ENCODE measurements around the gene C6orf118. TPM values are rescaled to one million over a fixed set of nuclear protein-coding genes. Genes with fewer than 3 reads are reported as not detected.
A peak's percentile ranks its signal among the peaks of the same experiment; 100 is the strongest.

The C6orf118 gene
- total and polyA plus RNA-seq, 7 donors: not detected

- peak; percentile 92 to 96 (median 94) for ATAC-seq
- Histone ChIP-seq H3K27ac (peak overlapping the region; percentile 91), H3K36me3 (ENCODE audit: insufficient read depth in 1 of 2, low read depth in 1 of 2) (no peaks in the 10 kb centered on the region), H3K4me3 (peak overlapping the region; percentile 52), H3K9me3 (peaks cover 4% of the 10 kb centered on the region), H3K27me3 (ENCODE audit: insufficient read depth in 3 of 3, low read length in 2 of 3) (no peaks in the 10 kb centered on the region), H3K4me1 (peaks cover 19% of the 10 kb centered on the region)
- intact Hi-C loops (cut with DNase I): loop anchor here (5.0 to 10.0 kb wide), 3 partner anchors 307 to 1267 kb away; no protein-coding TSS in a partner anchor
- WGBS, 3 donors: 39 to 53% (median 42%) methylated on average over 17 of the region's 17 CpGs
- TF ChIP-seq, protein P1, sequence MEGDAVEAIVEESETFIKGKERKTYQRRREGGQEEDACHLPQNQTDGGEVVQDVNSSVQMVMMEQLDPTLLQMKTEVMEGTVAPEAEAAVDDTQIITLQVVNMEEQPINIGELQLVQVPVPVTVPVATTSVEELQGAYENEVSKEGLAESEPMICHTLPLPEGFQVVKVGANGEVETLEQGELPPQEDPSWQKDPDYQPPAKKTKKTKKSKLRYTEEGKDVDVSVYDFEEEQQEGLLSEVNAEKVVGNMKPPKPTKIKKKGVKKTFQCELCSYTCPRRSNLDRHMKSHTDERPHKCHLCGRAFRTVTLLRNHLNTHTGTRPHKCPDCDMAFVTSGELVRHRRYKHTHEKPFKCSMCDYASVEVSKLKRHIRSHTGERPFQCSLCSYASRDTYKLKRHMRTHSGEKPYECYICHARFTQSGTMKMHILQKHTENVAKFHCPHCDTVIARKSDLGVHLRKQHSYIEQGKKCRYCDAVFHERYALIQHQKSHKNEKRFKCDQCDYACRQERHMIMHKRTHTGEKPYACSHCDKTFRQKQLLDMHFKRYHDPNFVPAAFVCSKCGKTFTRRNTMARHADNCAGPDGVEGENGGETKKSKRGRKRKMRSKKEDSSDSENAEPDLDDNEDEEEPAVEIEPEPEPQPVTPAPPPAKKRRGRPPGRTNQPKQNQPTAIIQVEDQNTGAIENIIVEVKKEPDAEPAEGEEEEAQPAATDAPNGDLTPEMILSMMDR (IDR thresholded peaks at IDR 0.05): peak; percentile 70
- no peak for DNase-seq
These were observed 77.5 kb downstream of the C6orf118 start for GRCh38 chr6:165231581-165232561.

DNA sequence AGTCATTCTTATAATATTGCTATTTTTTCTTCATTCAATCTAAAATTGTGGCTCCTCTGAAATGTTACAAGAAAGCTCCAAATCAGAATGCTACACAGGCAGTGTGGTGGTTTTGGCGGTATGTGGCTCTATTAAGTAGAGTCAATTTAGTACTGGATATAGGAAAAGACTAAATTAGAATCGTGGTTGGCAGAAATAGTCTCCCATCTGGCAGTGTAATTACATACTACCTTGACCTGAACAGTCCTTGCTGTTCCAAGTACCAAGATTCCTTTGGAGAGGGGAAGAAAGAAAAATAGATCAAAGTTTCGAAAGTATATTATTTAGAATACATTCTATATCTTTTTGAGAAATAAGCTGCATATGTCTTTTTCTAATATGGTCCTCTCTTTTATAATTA, 78.2 kb downstream of the C6orf118 start:
- TF ChIP-seq, protein P1 (IDR thresholded peaks at IDR 0.05): no peak
- H3K27me3 ChIP-seq (ENCODE audit: insufficient read depth in 3 of 3, low read length in 2 of 3): no peaks in the 10 kb centered on the region
- H3K4me1 ChIP-seq: peaks cover 19% of the 10 kb centered on the region
- H3K36me3 ChIP-seq (ENCODE audit: insufficient read depth in 1 of 2, low read depth in 1 of 2): no peaks in the 10 kb centered on the region
- intact Hi-C loops (cut with DNase I): loop anchor here (5.0 to 10.0 kb wide), 3 partner anchors 306 to 1266 kb away; no protein-coding TSS in a partner anchor
- WGBS, 3 donors: 16 to 35% (median 19%) methylated on average over 3 of the region's 3 CpGs
- peak; percentile 57 to 82 (median 75) for ATAC-seq
- peak overlapping the region; percentile 52 for H3K4me3 ChIP-seq
- peaks cover under 1% of the 10 kb centered on the region for H3K9me3 ChIP-seq
- DNase-seq: no peak
- peak overlapping the region; percentile 91 for H3K27ac ChIP-seq
